A549 (cell line): Measurements from ENCODE around the gene NFKBIZ. TPM values are rescaled to one million over a fixed set of nuclear protein-coding genes. Genes with fewer than 3 reads are reported as not detected.

Experiments used
- ATAC-seq, 2 experiments: fragments of 200-7000 bp in 1 of 2; fragments of >200 bp in 1 of 2; cut with Nextera tagmentation in 1 of 2; cut with Tn5 transposase in 1 of 2; 3 replicates each; pipeline versions ENCODE4 v1.8.0 to v1.9.1; 2018 to 2020; ENCODE audit warnings: mild to moderate bottlenecking in 1 of 2, moderate library complexity in 1 of 2
- CTCF ChIA-PET: fragments of 300-600 bp; sonication (Branson Sonifier 250); formaldehyde crosslinking; extraction: SDS; loops from one replicate; lab custom pipeline; 2021; ENCODE audit warnings: antibody characterized with exemption, inconsistent platforms; lab: Yijun Ruan, JAX
- POLR2A ChIA-PET: fragments of 350-600 bp; formaldehyde crosslinking; extraction: SDS; loops from one replicate; lab custom pipeline; 2021; ENCODE audit warnings: antibody characterized with exemption, inconsistent platforms; lab: Yijun Ruan, JAX
- DNase-seq, 2 experiments: peaks; one replicate each; pipeline versions ENCODE4 v3.0.0 to v3.0.0-alpha.2; 2011 to 2016; ENCODE audit warnings: low read depth in 1 of 2, low spot score in 1 of 2
- FAIRE-seq: peaks from 2 replicates; lab custom pipeline; 2011; peaks lifted over from hg19 to GRCh38; lab: Jason Lieb, UNC
- H3K27ac ChIP-seq, 2 experiments: fragments of >200 bp; sonication (Bioruptor Twin); formaldehyde crosslinking; 3 replicates each; pipeline ENCODE4 v1.5.1; 2016 to 2017
- H3K4me1 ChIP-seq: fragments of >200 bp; sonication (Bioruptor Twin); formaldehyde crosslinking; 3 replicates; pipeline ENCODE4 v1.6.1; 2016
- H3K4me2 ChIP-seq: fragments of >200 bp; sonication (Bioruptor Twin); formaldehyde crosslinking; 3 replicates; pipeline ENCODE4 v1.6.1; 2016
- H3K4me3 ChIP-seq: fragments of >200 bp; sonication (Bioruptor Twin); formaldehyde crosslinking; 3 replicates; pipeline ENCODE4 v1.5.1; 2016
- H3K9me3 ChIP-seq: fragments of >200 bp; sonication (Bioruptor Twin); formaldehyde crosslinking; 3 replicates; pipeline ENCODE4 v1.6.1; 2016
- ATOH8 ChIP-seq: fragments of 250-450 bp; sonication (Bioruptor Pico); IDR thresholded peaks from 2 replicates; pipeline ENCODE4 v1.5.0; 2020; ENCODE audit warnings: low read depth, mild to moderate bottlenecking, moderate library complexity
- CBX8 ChIP-seq: fragments of 200-600 bp; sonication (generic); IDR thresholded peaks from 2 replicates; pipeline ENCODE4 v1.6.1; 2016
- CEBPB ChIP-seq, 2 experiments: fragments of >200 bp in 1 of 2; sonication (Bioruptor Twin) in 1 of 2; formaldehyde crosslinking in 1 of 2; IDR thresholded peaks; 2 replicates each; pipeline ENCODE4 v1.6.1; 2012 to 2016
- EHF ChIP-seq: fragments of 250-450 bp; sonication (Bioruptor Pico); IDR thresholded peaks from 2 replicates; pipeline ENCODE4 v1.5.0; 2020; ENCODE audit warnings: mild to moderate bottlenecking
- EHMT2 ChIP-seq: fragments of 200-600 bp; sonication (generic); IDR thresholded peaks from 2 replicates; pipeline ENCODE4 v1.6.1; 2016; ENCODE audit warnings: antibody characterized with exemption, low read depth, mild to moderate bottlenecking, moderate library complexity
- FOSL2 ChIP-seq, 2 experiments: fragments of 450-650 bp in 1 of 2; fragments of >200 bp in 1 of 2; sonication (Bioruptor Twin) in 1 of 2; formaldehyde crosslinking; IDR thresholded peaks; 2 replicates each; pipeline versions ENCODE4 v1.5.0 to v1.6.1; 2016 to 2020; ENCODE audit warnings: mild to moderate bottlenecking in 1 of 2, moderate library complexity in 1 of 2
- FOXS1 ChIP-seq: fragments of 250-450 bp; sonication (Bioruptor Pico); IDR thresholded peaks from 2 replicates; pipeline ENCODE4 v1.5.0; 2020; ENCODE audit warnings: mild to moderate bottlenecking, moderate library complexity
- GATA3 ChIP-seq: IDR thresholded peaks from 2 replicates; pipeline ENCODE4 v1.6.1; 2012; ENCODE audit warnings: borderline replicate concordance
- JUN ChIP-seq, 2 experiments: fragments of >200 bp; sonication (Bioruptor Twin); formaldehyde crosslinking; IDR thresholded peaks; 2 replicates in 1 of 2; 3 replicates in 1 of 2; pipeline ENCODE4 v1.6.1; 2016 to 2017
- MAFK ChIP-seq: fragments of 450-650 bp; IDR thresholded peaks from 2 replicates; pipeline ENCODE4 v1.6.1; 2014; ENCODE audit not compliant: partially characterized antibody
- MAX ChIP-seq: IDR thresholded peaks from 2 replicates; pipeline ENCODE4 v1.6.1; 2012
- NFE2L2 ChIP-seq: fragments of 150-350 bp; conservative IDR thresholded peaks from 2 replicates; pipeline ENCODE4 v1.6.1; 2014; ENCODE audit warnings: low read length
- RAD21 ChIP-seq, 2 experiments: fragments of >200 bp in 1 of 2; sonication (Bioruptor Twin) in 1 of 2; formaldehyde crosslinking in 1 of 2; IDR thresholded peaks in 1 of 2; conservative IDR thresholded peaks in 1 of 2; 2 replicates in 1 of 2; 3 replicates in 1 of 2; pipeline ENCODE4 v1.6.1; 2012 to 2018; ENCODE audit warnings: inconsistent platforms in 1 of 2
- RCOR1 ChIP-seq: fragments of 150-350 bp; IDR thresholded peaks from 2 replicates; pipeline ENCODE4 v1.6.1; 2014; ENCODE audit warnings: antibody characterized with exemption, low read length, low read depth
- RFX5 ChIP-seq: fragments of 450-650 bp; IDR thresholded peaks from 2 replicates; pipeline ENCODE4 v1.7.1; 2014; ENCODE audit warnings: antibody characterized with exemption, mild to moderate bottlenecking, moderate library complexity
- ZSCAN20 ChIP-seq: fragments of 250-450 bp; sonication (Bioruptor Pico); IDR thresholded peaks from 2 replicates; pipeline ENCODE4 v1.8.0; 2022; ENCODE audit warnings: mild to moderate bottlenecking, moderate library complexity
- WGBS: methylation state at CpG from one replicate; pipeline ENCODE4 v1.1.6; 2017; ENCODE audit errors: missing lambda C conversion rate; 5-methylcytosine and 5-hydroxymethylcytosine counted together
- polyA plus RNA-seq, 4 experiments: library from polyadenylated mRNA; depleted of rRNA in 3 of 4; stranded (reverse); fragments of >200 nt; fragmentation: RNase III in 1 of 4; extraction: RNeasy Plus Mini Kit Qiagen cat#74134 plus additional on column Dnase treatment in 1 of 4; gene quantifications; 2 replicates in 3 of 4; 3 replicates in 1 of 4; pipeline ENCODE4 v1.2.3, GENCODE V29; 2011 to 2017
- TF ChIP-seq, protein P1 (sequence below): fragments of 250-450 bp; sonication (Bioruptor Pico); IDR thresholded peaks from 2 replicates; pipeline ENCODE4 v1.5.0; 2021; ENCODE audit warnings: mild to moderate bottlenecking, moderate library complexity, borderline replicate concordance
- TF ChIP-seq, protein P2 (sequence below): fragments of 200-600 bp; sonication (generic); IDR thresholded peaks from 2 replicates; pipeline ENCODE4 v1.6.1; 2016; ENCODE audit warnings: antibody characterized with exemption, mild to moderate bottlenecking, moderate library complexity

The NFKBIZ gene
- polyA plus RNA-seq, 2 of the 4 experiments (the other 2 are of a cell fraction) = 19.8 to 36.1 TPM

GRCh38 chr3:101868534-101869464 is 19.5 kb downstream of the NFKBIZ start (continued):
- TF ChIP-seq, protein P1, sequence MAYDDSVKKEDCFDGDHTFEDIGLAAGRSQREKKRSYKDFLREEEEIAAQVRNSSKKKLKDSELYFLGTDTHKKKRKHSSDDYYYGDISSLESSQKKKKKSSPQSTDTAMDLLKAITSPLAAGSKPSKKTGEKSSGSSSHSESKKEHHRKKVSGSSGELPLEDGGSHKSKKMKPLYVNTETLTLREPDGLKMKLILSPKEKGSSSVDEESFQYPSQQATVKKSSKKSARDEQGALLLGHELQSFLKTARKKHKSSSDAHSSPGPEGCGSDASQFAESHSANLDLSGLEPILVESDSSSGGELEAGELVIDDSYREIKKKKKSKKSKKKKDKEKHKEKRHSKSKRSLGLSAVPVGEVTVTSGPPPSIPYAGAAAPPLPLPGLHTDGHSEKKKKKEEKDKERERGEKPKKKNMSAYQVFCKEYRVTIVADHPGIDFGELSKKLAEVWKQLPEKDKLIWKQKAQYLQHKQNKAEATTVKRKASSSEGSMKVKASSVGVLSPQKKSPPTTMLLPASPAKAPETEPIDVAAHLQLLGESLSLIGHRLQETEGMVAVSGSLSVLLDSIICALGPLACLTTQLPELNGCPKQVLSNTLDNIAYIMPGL (CRISPR knock-in tag) = no peak
- TF ChIP-seq ATOH8 (CRISPR knock-in tag) (no peak), FOXS1 (peak; percentile 84)

- POLR2A ChIA-PET = interaction anchor here (1.3 kb wide), 1 partner anchor 21 kb away, joined by 3 read pairs; the partner anchor contains the start of gene NFKBIZ
- Histone ChIP-seq H3K4me3 (no peak overlapping the region), H3K4me2 (peak overlapping the region; percentile 79; the same call in 1 of the 3 replicates), H3K9me3 (0 out of 3 replicates have a peak, but pooled peaks cover 3% of the 10 kb centered on the region), H3K27ac (peak overlapping the region in 1 of 2 experiments; percentile 81; a peak in 4 of 6 replicates), H3K4me1 (peaks cover 52% of the 10 kb centered on the region)
- TF ChIP-seq JUN (IDR thresholded peaks at IDR 0.05) (no peak), CBX8 (no peak), FOSL2 (IDR thresholded peaks at IDR 0.05) (no peak), FOSL2 (CRISPR knock-in tag; IDR thresholded peaks at IDR 0.05) (peak; percentile 53), RAD21 (conservative IDR thresholded peaks at IDR 0.05 in 1 of 2, IDR thresholded peaks at IDR 0.05 in 1 of 2) (no peak), NFE2L2 (no peak), GATA3 (no peak), RFX5 (no peak)
- CTCF ChIA-PET = interaction anchor here (1.1 kb wide), 1 partner anchor 355 kb away, joined by 3 read pairs; no protein-coding TSS in a partner anchor
- DNase-seq (no peak), FAIRE-seq (no peak), ATAC-seq (no peak)
- WGBS = 76% methylated on average over 5 of the region's 5 CpGs
Observed at GRCh38 chr3:101870138-101870537, 20.8 kb downstream of the NFKBIZ start.

DNA sequence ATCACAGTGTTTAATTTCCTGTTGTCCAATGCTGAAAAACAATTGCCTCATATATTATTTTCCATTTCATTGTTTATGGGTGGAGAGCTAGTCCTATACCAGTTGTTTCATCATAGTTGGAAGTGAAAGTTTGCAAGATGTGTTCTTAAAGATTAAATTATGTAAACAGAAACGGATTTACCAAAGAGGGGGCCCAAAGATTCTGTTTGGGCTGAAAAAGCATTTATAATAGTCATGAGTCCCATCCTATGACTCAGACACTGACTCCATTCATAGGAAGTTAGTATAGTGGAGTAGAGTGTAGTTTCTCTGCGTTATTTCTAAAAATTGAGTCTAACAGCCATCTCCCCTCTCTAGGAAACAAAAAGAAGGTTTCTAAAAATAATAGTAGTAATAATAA is 24.3 kb downstream of the NFKBIZ start:
- no peak for ATAC-seq
- POLR2A ChIA-PET = no interaction called here
- Histone ChIP-seq H3K27ac (no peak overlapping the region), H3K4me3 (no peak overlapping the region), H3K4me2 (no peak overlapping the region), H3K4me1 (peaks cover 19% of the 10 kb centered on the region), H3K9me3 (0 out of 3 replicates have a peak, but pooled peaks cover 3% of the 10 kb centered on the region)
- TF ChIP-seq EHMT2 (no peak), MAFK (no peak), MAX (no peak), EHF (CRISPR knock-in tag) (no peak), ZSCAN20 (no peak), CEBPB (IDR thresholded peaks at IDR 0.05) (no peak), GATA3 (no peak), RCOR1 (no peak)
- TF ChIP-seq, protein P2, sequence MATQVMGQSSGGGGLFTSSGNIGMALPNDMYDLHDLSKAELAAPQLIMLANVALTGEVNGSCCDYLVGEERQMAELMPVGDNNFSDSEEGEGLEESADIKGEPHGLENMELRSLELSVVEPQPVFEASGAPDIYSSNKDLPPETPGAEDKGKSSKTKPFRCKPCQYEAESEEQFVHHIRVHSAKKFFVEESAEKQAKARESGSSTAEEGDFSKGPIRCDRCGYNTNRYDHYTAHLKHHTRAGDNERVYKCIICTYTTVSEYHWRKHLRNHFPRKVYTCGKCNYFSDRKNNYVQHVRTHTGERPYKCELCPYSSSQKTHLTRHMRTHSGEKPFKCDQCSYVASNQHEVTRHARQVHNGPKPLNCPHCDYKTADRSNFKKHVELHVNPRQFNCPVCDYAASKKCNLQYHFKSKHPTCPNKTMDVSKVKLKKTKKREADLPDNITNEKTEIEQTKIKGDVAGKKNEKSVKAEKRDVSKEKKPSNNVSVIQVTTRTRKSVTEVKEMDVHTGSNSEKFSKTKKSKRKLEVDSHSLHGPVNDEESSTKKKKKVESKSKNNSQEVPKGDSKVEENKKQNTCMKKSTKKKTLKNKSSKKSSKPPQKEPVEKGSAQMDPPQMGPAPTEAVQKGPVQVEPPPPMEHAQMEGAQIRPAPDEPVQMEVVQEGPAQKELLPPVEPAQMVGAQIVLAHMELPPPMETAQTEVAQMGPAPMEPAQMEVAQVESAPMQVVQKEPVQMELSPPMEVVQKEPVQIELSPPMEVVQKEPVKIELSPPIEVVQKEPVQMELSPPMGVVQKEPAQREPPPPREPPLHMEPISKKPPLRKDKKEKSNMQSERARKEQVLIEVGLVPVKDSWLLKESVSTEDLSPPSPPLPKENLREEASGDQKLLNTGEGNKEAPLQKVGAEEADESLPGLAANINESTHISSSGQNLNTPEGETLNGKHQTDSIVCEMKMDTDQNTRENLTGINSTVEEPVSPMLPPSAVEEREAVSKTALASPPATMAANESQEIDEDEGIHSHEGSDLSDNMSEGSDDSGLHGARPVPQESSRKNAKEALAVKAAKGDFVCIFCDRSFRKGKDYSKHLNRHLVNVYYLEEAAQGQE = no peak
- TF ChIP-seq, protein P1 (CRISPR knock-in tag) = no peak
- DNase-seq = no peak
- 60% methylated on average over 2 of the region's 2 CpGs for WGBS
- CTCF ChIA-PET = interaction anchor here (0.6 kb wide), 1 partner anchor 92 kb away, joined by 3 read pairs; no protein-coding TSS in a partner anchor
- FAIRE-seq = no peak
